Neural cell (in vitro differentiated cells): ENCODE data around the gene SPOP. TPM values are rescaled to one million over a fixed set of nuclear protein-coding genes. Genes with fewer than 3 reads are reported as not detected.

Source experiments
- H2AFZ ChIP-seq: fragments of 200-600, 300-800 bp; sonication (generic), shearing (Covaris generic); 2 replicates; pipeline ENCODE4 v1.6.0; 2014; ENCODE audit warnings: low read depth, mild to moderate bottlenecking, antibody characterized with exemption, low read length, moderate library complexity
- H3F3A ChIP-seq: fragments of 200-600 bp; shearing (Covaris generic); 2 replicates; pipeline ENCODE4 v1.6.1; 2016; ENCODE audit warnings: mild to moderate bottlenecking, moderate library complexity, mixed read lengths, antibody characterized with exemption, low read length; ENCODE audit not compliant: insufficient read depth, poor library complexity, severe bottlenecking
- H3K27ac ChIP-seq: fragments of 200-600, 300-800 bp; sonication (generic), shearing (Covaris generic); 2 replicates; pipeline ENCODE4 v1.5.1; 2014; ENCODE audit warnings: mild to moderate bottlenecking, low read length, moderate library complexity
- H3K27me3 ChIP-seq: fragments of 300-800, 200-600 bp; sonication (generic), shearing (Covaris generic); 2 replicates; pipeline ENCODE4 v1.6.0; 2014; ENCODE audit warnings: mild to moderate bottlenecking, low read depth, low read length, moderate library complexity; ENCODE audit not compliant: insufficient read depth
- H3K36me3 ChIP-seq: fragments of 300-800, 200-600 bp; sonication (generic), shearing (Covaris generic); 2 replicates; pipeline ENCODE4 v1.5.1; 2014; ENCODE audit warnings: mild to moderate bottlenecking, antibody characterized with exemption, low read length, moderate library complexity; ENCODE audit not compliant: insufficient read depth
- H3K4me2 ChIP-seq: fragments of 300-800, 200-600 bp; sonication (generic), shearing (Covaris generic); 2 replicates; pipeline ENCODE4 v1.6.0; 2014; ENCODE audit warnings: mild to moderate bottlenecking, low read length
- H3K4me3 ChIP-seq: fragments of 300-800, 200-600 bp; sonication (generic), shearing (Covaris generic); 2 replicates; pipeline ENCODE4 v1.5.1; 2014; ENCODE audit warnings: mild to moderate bottlenecking, low read length, moderate library complexity
- H3K79me2 ChIP-seq: fragments of 200-600 bp; shearing (Covaris generic); replicated peaks from 2 replicates; pipeline ENCODE4 v1.6.0; 2014; ENCODE audit warnings: mild to moderate bottlenecking, low read length, moderate library complexity; ENCODE audit not compliant: insufficient read depth
- H3K9ac ChIP-seq: fragments of 300-800, 200-600 bp; sonication (generic), shearing (Covaris generic); 2 replicates; pipeline ENCODE4 v1.6.1; 2016; ENCODE audit warnings: mild to moderate bottlenecking, low read length, mixed read lengths
- H3K9me2 ChIP-seq: fragments of 200-600 bp; shearing (Covaris generic); 2 replicates; pipeline ENCODE4 v1.6.1; 2016; ENCODE audit warnings: mild to moderate bottlenecking, low read length, mixed read lengths; ENCODE audit not compliant: insufficient read depth
- H3K9me3 ChIP-seq: fragments of 200-600, 300-800 bp; sonication (generic), shearing (Covaris generic); 2 replicates; pipeline ENCODE4 v1.6.1; 2016; ENCODE audit warnings: mild to moderate bottlenecking, mixed run types, low read length, moderate library complexity, mixed read lengths
- H4K20me1 ChIP-seq: fragments of 200-600 bp; shearing (Covaris generic); 2 replicates; pipeline ENCODE4 v1.6.1; 2016; ENCODE audit warnings: mild to moderate bottlenecking, mixed run types; ENCODE audit not compliant: insufficient read depth
- CTCF ChIP-seq: fragments of 450-650 bp; IDR thresholded peaks from 2 replicates; pipeline ENCODE4 v1.5.1; 2014; ENCODE audit warnings: antibody characterized with exemption, mild to moderate bottlenecking, moderate library complexity; ENCODE audit not compliant: poor library complexity, severe bottlenecking
- EP300 ChIP-seq: fragments of 450-650 bp; conservative IDR thresholded peaks from 2 replicates; pipeline ENCODE4 v1.6.1; 2014; ENCODE audit warnings: antibody characterized with exemption, mild to moderate bottlenecking, moderate library complexity; ENCODE audit not compliant: poor library complexity, severe bottlenecking
- EZH2 ChIP-seq: fragments of 200-600, 300-800 bp; shearing (Covaris generic), sonication (generic); IDR thresholded peaks from 2 replicates; pipeline ENCODE4 v1.6.1; 2014; ENCODE audit warnings: antibody characterized with exemption, low read length, borderline replicate concordance, mild to moderate bottlenecking; ENCODE audit not compliant: insufficient read depth, poor library complexity, severe bottlenecking
- MXI1 ChIP-seq: fragments of 450-650 bp; conservative IDR thresholded peaks from 2 replicates; pipeline ENCODE4 v1.6.1; 2014; ENCODE audit warnings: antibody characterized with exemption, mild to moderate bottlenecking; ENCODE audit not compliant: poor library complexity, severe bottlenecking
- POLR2AphosphoS5 ChIP-seq: IDR thresholded peaks from 2 replicates; pipeline ENCODE4 v1.6.1; 2012
- RAD21 ChIP-seq: fragments of 450-650 bp; conservative IDR thresholded peaks from 2 replicates; pipeline ENCODE4 v1.6.1; 2014; ENCODE audit warnings: antibody characterized with exemption, mild to moderate bottlenecking, moderate library complexity
- REST ChIP-seq: IDR thresholded peaks from 2 replicates; pipeline ENCODE4 v1.6.1; 2012; ENCODE audit warnings: borderline replicate concordance
- SMC3 ChIP-seq: fragments of 450-650 bp; conservative IDR thresholded peaks from 2 replicates; pipeline ENCODE4 v1.6.1; 2014; ENCODE audit warnings: antibody characterized with exemption, mild to moderate bottlenecking, moderate library complexity; ENCODE audit not compliant: poor library complexity
- TAF1 ChIP-seq: IDR thresholded peaks from 2 replicates; pipeline ENCODE4 v1.6.1; 2012; ENCODE audit warnings: low read depth
- polyA plus RNA-seq: library from polyadenylated mRNA; depleted of rRNA; stranded (reverse); fragments of >200 nt; gene quantifications from 2 replicates; pipeline ENCODE4 v1.2.3, GENCODE V29; 2014

SPOP gene
- polyA plus RNA-seq, 1 donor from 2014 or later = 71.9 TPM

DNA sequence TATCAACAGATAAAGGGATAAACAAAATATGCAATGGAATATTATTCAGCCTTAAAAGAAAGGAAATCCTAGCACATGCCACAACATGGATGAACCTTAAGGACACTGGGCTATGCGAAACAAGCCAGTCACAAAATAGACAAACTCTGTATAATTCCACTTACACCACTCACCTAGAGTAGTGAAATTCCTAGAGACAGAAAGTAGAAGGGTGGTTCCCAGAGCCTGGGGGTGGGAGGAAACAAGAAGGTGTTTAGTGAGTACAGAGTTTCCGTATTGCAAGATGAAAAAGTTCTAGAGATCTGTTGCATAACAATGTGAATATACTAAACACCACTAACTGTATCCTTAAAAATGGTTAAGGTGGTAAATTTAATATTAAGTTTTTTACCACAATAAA is 10.0 kb downstream of the SPOP start:
- H3K4me3 ChIP-seq = no peak overlapping the region
- H4K20me1 ChIP-seq = no peaks in the 10 kb centered on the region
- no peaks in the 10 kb centered on the region for H3F3A ChIP-seq
- no peak overlapping the region for H3K4me2 ChIP-seq
- H3K79me2 ChIP-seq = peaks cover 28% of the 10 kb centered on the region
- no peak overlapping the region for H2AFZ ChIP-seq
- no peaks in the 10 kb centered on the region for H3K27me3 ChIP-seq
- no peaks in the 10 kb centered on the region for H3K9me3 ChIP-seq
- no peaks in the 10 kb centered on the region for H3K36me3 ChIP-seq
- H3K9me2 ChIP-seq = no peaks in the 10 kb centered on the region
- H3K27ac ChIP-seq = no peak overlapping the region
- TF ChIP-seq CTCF (no peak), EZH2 (no peak), SMC3 (no peak), RAD21 (no peak), TAF1 (no peak), REST (no peak), MXI1 (no peak), EP300 (no peak), POLR2AphosphoS5 (no peak)
- H3K9ac ChIP-seq = no peak overlapping the region

DNA sequence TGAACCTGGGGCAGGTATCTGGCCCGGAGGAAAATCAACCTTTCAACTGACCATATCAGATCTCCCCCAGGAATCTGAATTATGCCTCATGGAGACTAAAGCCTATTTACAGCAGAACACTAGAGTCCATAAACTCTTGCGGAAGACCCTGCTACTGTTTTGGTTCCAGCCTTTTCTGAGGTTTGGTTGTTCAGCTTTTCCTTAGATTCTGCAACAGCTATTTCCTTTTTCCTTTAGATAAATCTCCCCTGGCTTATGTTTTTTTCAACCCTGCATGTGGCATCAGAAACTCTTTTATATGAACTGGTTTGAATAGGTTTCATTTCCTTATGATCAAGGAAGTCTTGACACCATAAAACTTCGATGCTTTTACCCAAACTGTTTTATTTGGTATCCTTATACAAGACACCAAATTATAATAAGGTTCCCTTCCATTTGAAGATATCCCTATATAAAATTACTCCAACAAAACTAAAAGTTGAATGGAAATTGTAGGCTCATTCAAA is 13.1 kb downstream of the SPOP start:
- Histone ChIP-seq H3K9me3 (no peaks in the 10 kb centered on the region), H3K4me2 (no peak overlapping the region), H4K20me1 (no peaks in the 10 kb centered on the region), H3K4me3 (no peak overlapping the region), H3K79me2 (peaks cover 15% of the 10 kb centered on the region), H3K9ac (no peak overlapping the region), H3K27me3 (no peaks in the 10 kb centered on the region), H3K36me3 (no peaks in the 10 kb centered on the region), H3F3A (no peaks in the 10 kb centered on the region), H3K9me2 (no peaks in the 10 kb centered on the region), H2AFZ (no peak overlapping the region), H3K27ac (no peak overlapping the region)
- TF ChIP-seq MXI1 (no peak), EP300 (no peak), TAF1 (no peak), REST (no peak), POLR2AphosphoS5 (no peak), SMC3 (no peak), RAD21 (no peak), CTCF (no peak), EZH2 (no peak)
